Neural cell (in vitro differentiated cells): ENCODE data around the gene KRTAP2-4. TPM values are rescaled to one million over a fixed set of nuclear protein-coding genes. Genes with fewer than 3 reads are reported as not detected.
"Not testable (repeated sequence)": the region's sequence is repeated elsewhere in the genome, so short reads cannot be mapped to it uniquely, and the experiment has no call there.

Experiments used
- H2AFZ ChIP-seq: fragments of 200-600, 300-800 bp; sonication (generic), shearing (Covaris generic); 2 replicates; pipeline ENCODE4 v1.6.0; 2014; ENCODE audit warnings: low read depth, mild to moderate bottlenecking, antibody characterized with exemption, low read length, moderate library complexity
- H3F3A ChIP-seq: fragments of 200-600 bp; shearing (Covaris generic); 2 replicates; pipeline ENCODE4 v1.6.1; 2016; ENCODE audit warnings: mild to moderate bottlenecking, moderate library complexity, mixed read lengths, antibody characterized with exemption, low read length; ENCODE audit not compliant: insufficient read depth, poor library complexity, severe bottlenecking
- H3K27ac ChIP-seq: fragments of 200-600, 300-800 bp; sonication (generic), shearing (Covaris generic); 2 replicates; pipeline ENCODE4 v1.5.1; 2014; ENCODE audit warnings: mild to moderate bottlenecking, low read length, moderate library complexity
- H3K27me3 ChIP-seq: fragments of 300-800, 200-600 bp; sonication (generic), shearing (Covaris generic); 2 replicates; pipeline ENCODE4 v1.6.0; 2014; ENCODE audit warnings: mild to moderate bottlenecking, low read depth, low read length, moderate library complexity; ENCODE audit not compliant: insufficient read depth
- H3K36me3 ChIP-seq: fragments of 300-800, 200-600 bp; sonication (generic), shearing (Covaris generic); 2 replicates; pipeline ENCODE4 v1.5.1; 2014; ENCODE audit warnings: mild to moderate bottlenecking, antibody characterized with exemption, low read length, moderate library complexity; ENCODE audit not compliant: insufficient read depth
- H3K4me2 ChIP-seq: fragments of 300-800, 200-600 bp; sonication (generic), shearing (Covaris generic); 2 replicates; pipeline ENCODE4 v1.6.0; 2014; ENCODE audit warnings: mild to moderate bottlenecking, low read length
- H3K4me3 ChIP-seq: fragments of 300-800, 200-600 bp; sonication (generic), shearing (Covaris generic); 2 replicates; pipeline ENCODE4 v1.5.1; 2014; ENCODE audit warnings: mild to moderate bottlenecking, low read length, moderate library complexity
- H3K79me2 ChIP-seq: fragments of 200-600 bp; shearing (Covaris generic); replicated peaks from 2 replicates; pipeline ENCODE4 v1.6.0; 2014; ENCODE audit warnings: mild to moderate bottlenecking, low read length, moderate library complexity; ENCODE audit not compliant: insufficient read depth
- H3K9ac ChIP-seq: fragments of 300-800, 200-600 bp; sonication (generic), shearing (Covaris generic); 2 replicates; pipeline ENCODE4 v1.6.1; 2016; ENCODE audit warnings: mild to moderate bottlenecking, low read length, mixed read lengths
- H3K9me2 ChIP-seq: fragments of 200-600 bp; shearing (Covaris generic); 2 replicates; pipeline ENCODE4 v1.6.1; 2016; ENCODE audit warnings: mild to moderate bottlenecking, low read length, mixed read lengths; ENCODE audit not compliant: insufficient read depth
- H3K9me3 ChIP-seq: fragments of 200-600, 300-800 bp; sonication (generic), shearing (Covaris generic); 2 replicates; pipeline ENCODE4 v1.6.1; 2016; ENCODE audit warnings: mild to moderate bottlenecking, mixed run types, low read length, moderate library complexity, mixed read lengths
- H4K20me1 ChIP-seq: fragments of 200-600 bp; shearing (Covaris generic); 2 replicates; pipeline ENCODE4 v1.6.1; 2016; ENCODE audit warnings: mild to moderate bottlenecking, mixed run types; ENCODE audit not compliant: insufficient read depth
- CTCF ChIP-seq: fragments of 450-650 bp; IDR thresholded peaks from 2 replicates; pipeline ENCODE4 v1.5.1; 2014; ENCODE audit warnings: antibody characterized with exemption, mild to moderate bottlenecking, moderate library complexity; ENCODE audit not compliant: poor library complexity, severe bottlenecking
- EP300 ChIP-seq: fragments of 450-650 bp; conservative IDR thresholded peaks from 2 replicates; pipeline ENCODE4 v1.6.1; 2014; ENCODE audit warnings: antibody characterized with exemption, mild to moderate bottlenecking, moderate library complexity; ENCODE audit not compliant: poor library complexity, severe bottlenecking
- EZH2 ChIP-seq: fragments of 200-600, 300-800 bp; shearing (Covaris generic), sonication (generic); IDR thresholded peaks from 2 replicates; pipeline ENCODE4 v1.6.1; 2014; ENCODE audit warnings: antibody characterized with exemption, low read length, borderline replicate concordance, mild to moderate bottlenecking; ENCODE audit not compliant: insufficient read depth, poor library complexity, severe bottlenecking
- MXI1 ChIP-seq: fragments of 450-650 bp; conservative IDR thresholded peaks from 2 replicates; pipeline ENCODE4 v1.6.1; 2014; ENCODE audit warnings: antibody characterized with exemption, mild to moderate bottlenecking; ENCODE audit not compliant: poor library complexity, severe bottlenecking
- POLR2AphosphoS5 ChIP-seq: IDR thresholded peaks from 2 replicates; pipeline ENCODE4 v1.6.1; 2012
- RAD21 ChIP-seq: fragments of 450-650 bp; conservative IDR thresholded peaks from 2 replicates; pipeline ENCODE4 v1.6.1; 2014; ENCODE audit warnings: antibody characterized with exemption, mild to moderate bottlenecking, moderate library complexity
- REST ChIP-seq: IDR thresholded peaks from 2 replicates; pipeline ENCODE4 v1.6.1; 2012; ENCODE audit warnings: borderline replicate concordance
- SMC3 ChIP-seq: fragments of 450-650 bp; conservative IDR thresholded peaks from 2 replicates; pipeline ENCODE4 v1.6.1; 2014; ENCODE audit warnings: antibody characterized with exemption, mild to moderate bottlenecking, moderate library complexity; ENCODE audit not compliant: poor library complexity
- TAF1 ChIP-seq: IDR thresholded peaks from 2 replicates; pipeline ENCODE4 v1.6.1; 2012; ENCODE audit warnings: low read depth
- polyA plus RNA-seq: library from polyadenylated mRNA; depleted of rRNA; stranded (reverse); fragments of >200 nt; gene quantifications from 2 replicates; pipeline ENCODE4 v1.2.3, GENCODE V29; 2014

The KRTAP2-4 gene
- polyA plus RNA-seq, 1 donor from 2014 or later = not detected

DNA sequence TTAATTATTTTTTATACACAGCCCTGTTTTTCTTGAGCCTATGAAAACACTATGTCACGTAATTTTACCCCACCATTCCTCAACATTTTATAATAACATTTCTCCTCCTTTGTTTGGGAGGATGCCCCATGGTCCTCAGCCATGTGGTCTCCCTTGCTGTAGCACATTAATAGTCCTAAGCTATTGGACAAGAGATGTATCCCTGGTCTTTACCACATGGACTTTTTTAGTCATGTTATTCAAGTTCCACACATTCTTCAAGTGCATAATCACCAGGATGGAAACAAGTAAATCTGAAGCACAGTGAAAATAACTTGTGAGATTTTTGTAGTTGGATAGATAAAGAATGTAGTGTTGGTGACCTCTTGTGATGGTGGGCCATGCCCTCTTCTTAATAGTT lies 3.7 kb downstream of the KRTAP2-4 start:
- no peaks in the 10 kb centered on the region for H3K9me2 ChIP-seq
- no peak overlapping the region for H3K9ac ChIP-seq
- no peaks in the 10 kb centered on the region for H3K9me3 ChIP-seq
- no peaks in the 10 kb centered on the region for H4K20me1 ChIP-seq
- no peak overlapping the region for H2AFZ ChIP-seq
- no peaks in the 10 kb centered on the region for H3K79me2 ChIP-seq
- no peaks in the 10 kb centered on the region for H3K27me3 ChIP-seq
- no peaks in the 10 kb centered on the region for H3K36me3 ChIP-seq
- no peak overlapping the region for H3K4me2 ChIP-seq
- TF ChIP-seq POLR2AphosphoS5 (no peak), CTCF (no peak), TAF1 (no peak)
- no peaks in the 10 kb centered on the region for H3F3A ChIP-seq
- H3K27ac ChIP-seq = no peak overlapping the region
- H3K4me3 ChIP-seq = no peak overlapping the region

GRCh38 chr17:41060052-41060604 lies 5.6 kb downstream of the KRTAP2-4 start, which contains the start of gene KRTAP2-3:
Gene KRTAP2-3, minus strand, starts transcription at chr17:41060114. Its CDS starts 64 bp downstream, at chr17:41060050.
- no peaks in the 10 kb centered on the region for H3K79me2 ChIP-seq
- H3K36me3 ChIP-seq = no peaks in the 10 kb centered on the region
- H3K27me3 ChIP-seq = no peaks in the 10 kb centered on the region
- H3F3A ChIP-seq = no peaks in the 10 kb centered on the region
- no peaks in the 10 kb centered on the region for H3K9me2 ChIP-seq
- TF ChIP-seq TAF1 = no peak
- TF ChIP-seq EP300 = no peak
- no peak within 1 kb of the TSS for H3K27ac ChIP-seq
- H3K9ac ChIP-seq = no peak within 1 kb of the TSS
- H2AFZ ChIP-seq = no peak within 1 kb of the TSS
- no peaks in the 10 kb centered on the region for H3K9me3 ChIP-seq
- no peak within 1 kb of the TSS for H3K4me3 ChIP-seq
- no peaks in the 10 kb centered on the region for H4K20me1 ChIP-seq
- no peak within 1 kb of the TSS for H3K4me2 ChIP-seq

DNA sequence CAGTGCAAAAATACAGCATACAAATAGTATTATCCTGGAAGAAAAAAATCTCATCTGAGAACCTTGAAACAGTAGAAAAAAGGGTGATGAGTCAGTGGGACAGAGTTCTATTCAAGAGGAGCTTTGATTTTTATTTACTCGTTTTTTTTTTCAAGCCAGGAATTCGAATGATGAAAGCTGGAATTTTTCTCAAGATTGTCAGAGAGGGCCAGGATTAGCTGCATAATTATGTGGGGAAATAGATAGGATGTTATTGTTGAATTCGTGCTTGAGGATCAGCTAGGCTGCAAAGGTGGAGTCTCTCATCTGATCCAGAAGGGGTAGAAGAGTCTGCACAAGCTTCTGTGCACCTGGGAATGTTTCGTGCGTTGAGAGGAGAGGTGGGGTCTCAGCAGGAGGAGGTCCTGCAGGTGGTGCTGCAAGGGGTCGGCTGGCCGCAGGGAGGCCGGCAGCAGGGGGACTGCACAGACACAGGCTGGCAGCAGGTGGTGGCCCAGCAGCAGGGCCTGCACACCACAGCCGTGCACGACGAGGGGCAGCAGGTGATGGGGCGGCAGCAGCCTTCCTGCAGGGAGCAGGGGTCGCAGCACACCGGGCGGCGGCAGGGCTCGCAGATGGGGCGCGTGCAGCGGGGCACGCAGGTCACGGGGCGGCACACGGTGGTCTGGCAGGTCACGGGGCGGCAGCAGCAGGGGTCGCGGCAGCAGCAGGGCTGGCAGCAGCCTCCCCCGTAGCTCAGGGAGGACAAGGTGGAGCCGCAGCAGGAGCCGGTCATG lies 6.2 kb downstream of the KRTAP2-4 start:
- H2AFZ ChIP-seq, H3K9me2 ChIP-seq, H3K79me2 ChIP-seq, H3K27ac ChIP-seq, H3F3A ChIP-seq, H3K4me2 ChIP-seq, H3K4me3 ChIP-seq, H3K27me3 ChIP-seq, H3K9me3 ChIP-seq, H3K9ac ChIP-seq, H3K36me3 ChIP-seq, H4K20me1 ChIP-seq: not testable (repeated sequence)

DNA sequence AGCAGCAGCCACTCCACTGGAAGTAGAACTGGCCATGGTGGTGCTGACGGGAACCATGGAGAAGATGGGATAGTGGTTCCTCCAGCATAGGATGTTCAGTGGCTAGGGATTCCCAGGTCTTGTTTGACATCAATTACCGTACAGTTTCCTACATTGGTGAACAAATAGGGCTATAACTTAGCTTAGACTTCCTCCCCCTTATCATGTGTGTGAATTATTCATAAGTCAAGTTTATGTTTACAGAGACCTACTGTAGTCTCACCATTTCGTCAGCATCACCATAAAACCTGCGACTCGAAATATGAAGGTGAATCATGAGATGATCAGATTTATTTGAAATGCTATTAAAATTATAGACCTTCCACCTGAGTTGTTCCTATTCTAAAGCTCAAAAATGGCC lies 6.9 kb downstream of the KRTAP2-4 start:
- Histone ChIP-seq H3K27me3 (no peaks in the 10 kb centered on the region), H3K4me2 (no peak overlapping the region), H3K79me2 (no peaks in the 10 kb centered on the region), H3K9me3 (no peaks in the 10 kb centered on the region), H3K4me3 (no peak overlapping the region), H2AFZ (no peak overlapping the region), H3K9ac (no peak overlapping the region), H3F3A (no peaks in the 10 kb centered on the region), H3K27ac (no peak overlapping the region), H3K36me3 (no peaks in the 10 kb centered on the region), H3K9me2 (no peaks in the 10 kb centered on the region), H4K20me1 (no peaks in the 10 kb centered on the region)
- no peak for TF ChIP-seq CTCF
- TF ChIP-seq TAF1 = no peak
- no peak for TF ChIP-seq EP300
- TF ChIP-seq EZH2 = no peak
- no peak for TF ChIP-seq MXI1
- no peak for TF ChIP-seq POLR2AphosphoS5
- no peak for TF ChIP-seq REST
- no peak for TF ChIP-seq SMC3
- TF ChIP-seq RAD21 = no peak
